GM12892 (cell line): Measurements from ENCODE around the gene GABRB1.

ENCODE experiments used
- POLR2A ChIP-seq: IDR thresholded peaks from 2 replicates; pipeline ENCODE4 v1.6.1; 2011; ENCODE audit warnings: low read depth, low read length, control low read depth
- POLR2AphosphoS5 ChIP-seq: IDR thresholded peaks from 2 replicates; pipeline ENCODE4 v1.6.1; 2011; ENCODE audit warnings: low read depth, low read length, control low read depth

- TF ChIP-seq POLR2AphosphoS5 (no peak), POLR2A (no peak)
Measured at GRCh38 chr4:47207555-47207954, 176.2 kb downstream of the GABRB1 start.
